Adrenal gland (tissue), 5 donors: Measurements from ENCODE around the gene CRIP3.

Experiments used
- POLR2A ChIP-seq, 2 donors: fragments of 450-650 bp; IDR thresholded peaks; one replicate each; pipeline ENCODE4 v1.6.1; 2017; ENCODE audit warnings: antibody characterized with exemption in 2 of 2, mild to moderate bottlenecking in 2 of 2, moderate library complexity in 1 of 2
- TF ChIP-seq, protein P1 (sequence below), 6 experiments: fragments of 450-650 bp in 4 of 6; fragments of 200-600 bp in 2 of 6; sonication (generic) in 1 of 6; IDR thresholded peaks; 1 replicate in 5 of 6; 2 replicates in 1 of 6; pipeline versions ENCODE4 v1.5.1 to v1.8.0; 2016 to 2021; ENCODE audit warnings: antibody characterized with exemption in 6 of 6, mild to moderate bottlenecking in 2 of 6, moderate library complexity in 1 of 6
- donor health status: DM: no; HTN: no; CAD: no.

DNA sequence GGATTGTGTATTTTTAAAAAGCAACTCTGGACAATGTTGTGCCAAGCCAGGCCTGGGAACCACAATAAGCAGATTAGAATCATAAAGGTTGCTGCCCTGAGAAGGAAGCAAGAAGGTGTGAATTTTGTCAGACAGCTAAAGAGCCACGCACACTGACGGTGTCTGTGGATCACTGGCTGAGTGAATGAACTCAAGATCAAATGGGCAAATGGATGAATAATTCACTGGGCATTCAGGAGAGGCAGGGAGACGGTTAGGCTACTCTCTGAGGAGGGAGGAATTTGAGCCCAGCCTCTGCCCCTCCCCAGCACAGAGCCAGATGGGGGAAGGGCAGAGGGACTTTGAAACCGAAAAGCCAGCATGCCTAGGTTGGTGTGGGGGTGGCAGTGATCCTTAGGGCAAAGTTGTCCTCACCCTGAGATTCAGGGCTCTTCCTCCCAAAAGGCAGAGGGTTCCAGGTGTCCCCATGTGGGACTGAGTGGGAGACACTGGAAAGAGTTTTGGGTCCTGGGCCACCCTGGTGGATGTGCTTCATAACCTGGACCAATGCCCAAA lies 30.0 kb downstream of the CRIP3 start:
- TF ChIP-seq, protein P1, sequence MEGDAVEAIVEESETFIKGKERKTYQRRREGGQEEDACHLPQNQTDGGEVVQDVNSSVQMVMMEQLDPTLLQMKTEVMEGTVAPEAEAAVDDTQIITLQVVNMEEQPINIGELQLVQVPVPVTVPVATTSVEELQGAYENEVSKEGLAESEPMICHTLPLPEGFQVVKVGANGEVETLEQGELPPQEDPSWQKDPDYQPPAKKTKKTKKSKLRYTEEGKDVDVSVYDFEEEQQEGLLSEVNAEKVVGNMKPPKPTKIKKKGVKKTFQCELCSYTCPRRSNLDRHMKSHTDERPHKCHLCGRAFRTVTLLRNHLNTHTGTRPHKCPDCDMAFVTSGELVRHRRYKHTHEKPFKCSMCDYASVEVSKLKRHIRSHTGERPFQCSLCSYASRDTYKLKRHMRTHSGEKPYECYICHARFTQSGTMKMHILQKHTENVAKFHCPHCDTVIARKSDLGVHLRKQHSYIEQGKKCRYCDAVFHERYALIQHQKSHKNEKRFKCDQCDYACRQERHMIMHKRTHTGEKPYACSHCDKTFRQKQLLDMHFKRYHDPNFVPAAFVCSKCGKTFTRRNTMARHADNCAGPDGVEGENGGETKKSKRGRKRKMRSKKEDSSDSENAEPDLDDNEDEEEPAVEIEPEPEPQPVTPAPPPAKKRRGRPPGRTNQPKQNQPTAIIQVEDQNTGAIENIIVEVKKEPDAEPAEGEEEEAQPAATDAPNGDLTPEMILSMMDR (IDR thresholded peaks at IDR 0.05) = no peak
- TF ChIP-seq POLR2A (IDR thresholded peaks at IDR 0.05) = no peak
